Right lobe of liver (tissue), 6 donors: ENCODE results near the gene C6orf132. TPM values are rescaled to one million over a fixed set of nuclear protein-coding genes. Genes with fewer than 3 reads are reported as not detected.

Experiments used
- ATAC-seq, 4 donors: fragments of 200-7000 bp; cut with Tn5 transposase; one replicate each; pipeline ENCODE4 v1.9.1; 2020; ENCODE audit warnings: mild to moderate bottlenecking in 4 of 4, moderate library complexity in 4 of 4
- DNase-seq, 3 donors: peaks; one replicate each; pipeline ENCODE4 v3.0.0-alpha.2; 2020
- H3K27ac ChIP-seq, 3 donors: fragments of 200-600 bp; one replicate each; pipeline ENCODE4 v1.8.0; 2022
- H3K27me3 ChIP-seq, 2 donors: fragments of 200-600 bp; one replicate each; pipeline ENCODE4 v1.8.0; 2022
- H3K36me3 ChIP-seq, 4 donors: fragments of 200-600 bp; sonication (generic) in 1 of 4; one replicate each; pipeline versions ENCODE4 v1.5.1 to v1.8.0; 2017 to 2022; ENCODE audit warnings: control low read depth in 1 of 4
- H3K4me1 ChIP-seq, 4 donors: fragments of 200-600 bp; sonication (generic) in 1 of 4; one replicate each; pipeline versions ENCODE4 v1.5.1 to v1.8.0; 2017 to 2022; ENCODE audit warnings: control low read depth in 1 of 4
- H3K4me3 ChIP-seq, 3 donors: fragments of 200-600 bp; one replicate each; pipeline ENCODE4 v1.8.0; 2022
- H3K9me3 ChIP-seq, 4 donors: fragments of 200-600 bp; sonication (generic) in 1 of 4; one replicate each; pipeline versions ENCODE4 v1.5.1 to v1.8.0; 2017 to 2022; ENCODE audit warnings: control low read depth in 1 of 4
- POLR2A ChIP-seq: fragments of 450-650 bp; IDR thresholded peaks from one replicate; pipeline ENCODE4 v1.6.1; 2017; ENCODE audit warnings: antibody characterized with exemption, mild to moderate bottlenecking
- WGBS: methylation state at CpG from one replicate; pipeline ENCODE4 v1.1.6; 2018; ENCODE audit warnings: low coverage, low lambda C conversion rate; ENCODE audit not compliant: insufficient coverage; ENCODE audit errors: missing lambda C conversion rate; 5-methylcytosine and 5-hydroxymethylcytosine counted together
- intact Hi-C, 2 donors: fragments of 100-400 bp; cut with DNase I; formaldehyde crosslinking; loops; one replicate each; pipeline versions ENCODE4 v1.11.2 to v1.14.1; 2022
- total RNA-seq, 6 experiments: library from RNA; depleted of rRNA in 2 of 6; stranded (reverse); fragments of >200 nt in 2 of 6; fragmentation: NEBNext Ultra II Directional in 3 of 6; extraction: Animal tissue kit (Norgen Biotek cat#: 25700) in 3 of 6; gene quantifications; one replicate each; pipeline versions ENCODE4 v1.1.0 to v1.2.4, GENCODE V29; 2016 to 2023
- TF ChIP-seq, protein P1 (sequence below), 4 donors: fragments of 200-600 bp in 3 of 4; fragments of 450-650 bp in 1 of 4; IDR thresholded peaks; one replicate each; pipeline versions ENCODE4 v1.5.1 to v1.8.0; 2016 to 2022; ENCODE audit warnings: antibody characterized with exemption in 4 of 4, mild to moderate bottlenecking in 2 of 4
- donor health status: DM: no; HTN: yes; CAD: no.
- donor health status: DM: no; HTN: no; CAD: no.
- donor health status: DM: no; HTN: no; CAD: no.
- donor health status: DM: no; HTN: yes; CAD: no.
- donor health status: DM: no; HTN: yes; CAD: no.

C6orf132 gene
- total RNA-seq, 6 experiments from 2014 or later: 0.07 to 0.74 (median 0.34) TPM

DNA sequence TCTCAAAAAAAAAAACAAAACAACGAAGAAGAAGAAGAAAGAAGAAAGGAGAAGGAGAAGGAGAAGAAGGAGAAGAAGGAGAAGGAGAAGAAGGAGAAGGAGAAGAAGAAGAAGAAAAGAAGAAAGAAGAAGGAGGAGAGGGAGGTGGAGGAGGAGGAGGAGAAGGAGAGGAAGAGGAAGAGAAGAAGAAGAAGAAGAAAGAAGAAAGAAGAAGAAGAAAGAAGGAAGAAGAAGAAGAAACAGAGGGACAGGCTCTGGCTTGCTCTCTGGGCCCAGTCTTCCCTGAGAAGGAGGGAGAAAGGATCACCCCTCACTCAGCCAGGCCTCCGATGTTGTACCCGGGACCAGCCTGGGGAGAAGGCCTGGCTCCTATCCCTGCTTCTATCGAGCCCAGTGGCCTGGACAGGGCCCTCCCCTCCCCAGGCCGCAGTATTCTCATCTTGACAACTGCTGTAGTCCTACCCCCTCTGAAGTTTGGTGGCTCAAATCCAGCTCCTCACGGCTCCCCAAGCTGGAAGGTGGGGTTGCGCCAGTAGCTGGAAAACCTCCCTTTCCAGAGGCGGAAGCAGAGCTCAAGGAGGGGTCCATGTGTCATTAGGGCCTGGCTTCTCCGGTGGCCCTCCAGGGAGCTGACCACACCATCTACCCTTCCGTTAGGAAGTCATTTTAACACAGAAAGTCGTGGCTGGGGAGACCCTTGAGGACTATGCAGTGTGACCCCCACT lies 18.9 kb downstream of the C6orf132 start:
- intact Hi-C loops: no loop called here
- DNase-seq (no peak), ATAC-seq (no peak)
- Histone ChIP-seq H3K27me3 (no peaks in the 10 kb centered on the region), H3K4me1 (peaks cover 0 to 6% (median 0%) of the 10 kb centered on the region in 4 donors), H3K27ac (no peak overlapping the region), H3K4me3 (no peak overlapping the region), H3K9me3 (no peaks in the 10 kb centered on the region), H3K36me3 (no peaks in the 10 kb centered on the region)
- TF ChIP-seq, protein P1, sequence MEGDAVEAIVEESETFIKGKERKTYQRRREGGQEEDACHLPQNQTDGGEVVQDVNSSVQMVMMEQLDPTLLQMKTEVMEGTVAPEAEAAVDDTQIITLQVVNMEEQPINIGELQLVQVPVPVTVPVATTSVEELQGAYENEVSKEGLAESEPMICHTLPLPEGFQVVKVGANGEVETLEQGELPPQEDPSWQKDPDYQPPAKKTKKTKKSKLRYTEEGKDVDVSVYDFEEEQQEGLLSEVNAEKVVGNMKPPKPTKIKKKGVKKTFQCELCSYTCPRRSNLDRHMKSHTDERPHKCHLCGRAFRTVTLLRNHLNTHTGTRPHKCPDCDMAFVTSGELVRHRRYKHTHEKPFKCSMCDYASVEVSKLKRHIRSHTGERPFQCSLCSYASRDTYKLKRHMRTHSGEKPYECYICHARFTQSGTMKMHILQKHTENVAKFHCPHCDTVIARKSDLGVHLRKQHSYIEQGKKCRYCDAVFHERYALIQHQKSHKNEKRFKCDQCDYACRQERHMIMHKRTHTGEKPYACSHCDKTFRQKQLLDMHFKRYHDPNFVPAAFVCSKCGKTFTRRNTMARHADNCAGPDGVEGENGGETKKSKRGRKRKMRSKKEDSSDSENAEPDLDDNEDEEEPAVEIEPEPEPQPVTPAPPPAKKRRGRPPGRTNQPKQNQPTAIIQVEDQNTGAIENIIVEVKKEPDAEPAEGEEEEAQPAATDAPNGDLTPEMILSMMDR (IDR thresholded peaks at IDR 0.05): no peak
- TF ChIP-seq POLR2A: no peak
- 71% methylated on average over 3 of the region's 11 CpGs for WGBS

DNA sequence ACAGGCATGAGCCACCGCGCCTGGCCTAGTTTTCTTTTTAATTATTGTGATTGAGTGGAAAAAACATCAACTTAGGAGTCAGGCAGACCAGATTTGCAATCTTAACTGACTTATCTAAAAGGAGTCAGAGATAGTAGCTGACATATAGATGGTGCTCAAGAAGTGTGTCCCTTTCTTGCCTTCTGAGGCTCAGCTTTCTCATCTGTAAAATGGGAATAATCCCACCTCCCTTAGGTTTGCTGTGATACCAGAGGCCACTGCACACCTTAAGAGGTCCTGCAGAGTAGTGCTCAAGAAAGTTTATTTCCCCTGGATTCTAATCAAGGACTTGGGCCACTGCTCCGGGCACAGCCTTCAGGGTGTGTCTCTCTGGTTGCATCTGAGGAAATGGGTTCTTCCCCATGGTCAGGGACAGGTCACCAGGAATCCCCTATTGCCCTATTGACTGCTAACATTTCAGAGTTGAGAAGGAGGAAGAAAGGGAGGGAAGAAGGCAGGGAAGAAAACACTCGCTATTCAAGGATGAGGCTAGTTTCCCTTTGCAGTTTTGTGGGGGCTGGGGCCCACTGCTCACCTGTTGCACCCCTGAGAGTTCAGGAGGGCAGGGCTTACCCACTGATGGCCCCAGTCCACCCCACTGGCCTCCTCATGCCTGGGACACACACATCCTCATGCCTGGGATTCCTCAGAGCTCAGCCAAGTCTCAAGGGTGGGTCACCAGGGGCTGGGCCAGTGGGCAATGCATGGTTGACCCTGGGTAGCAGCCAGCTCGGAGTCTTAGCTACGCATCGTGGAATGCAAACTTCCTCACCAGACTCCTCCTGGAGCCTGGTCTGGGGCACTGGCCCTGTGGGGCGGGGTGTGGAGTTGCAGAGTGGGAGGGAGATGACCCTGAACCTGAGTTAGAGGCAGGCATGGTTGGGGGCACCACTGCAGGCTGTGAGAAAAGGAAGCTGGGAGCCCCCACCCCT lies 21.2 kb downstream of the C6orf132 start:
- DNase-seq (no peak), ATAC-seq (no peak)
- WGBS: 57% methylated on average over 2 of the region's 8 CpGs
- Histone ChIP-seq H3K27me3 (no peaks in the 10 kb centered on the region), H3K36me3 (no peaks in the 10 kb centered on the region), H3K27ac (no peak overlapping the region), H3K4me3 (no peak overlapping the region), H3K9me3 (no peaks in the 10 kb centered on the region), H3K4me1 (peaks cover 0 to 22% (median 6%) of the 10 kb centered on the region in 4 donors)
- TF ChIP-seq POLR2A: no peak
- TF ChIP-seq, protein P1 (IDR thresholded peaks at IDR 0.05): no peak
- intact Hi-C loops: no loop called here

DNA sequence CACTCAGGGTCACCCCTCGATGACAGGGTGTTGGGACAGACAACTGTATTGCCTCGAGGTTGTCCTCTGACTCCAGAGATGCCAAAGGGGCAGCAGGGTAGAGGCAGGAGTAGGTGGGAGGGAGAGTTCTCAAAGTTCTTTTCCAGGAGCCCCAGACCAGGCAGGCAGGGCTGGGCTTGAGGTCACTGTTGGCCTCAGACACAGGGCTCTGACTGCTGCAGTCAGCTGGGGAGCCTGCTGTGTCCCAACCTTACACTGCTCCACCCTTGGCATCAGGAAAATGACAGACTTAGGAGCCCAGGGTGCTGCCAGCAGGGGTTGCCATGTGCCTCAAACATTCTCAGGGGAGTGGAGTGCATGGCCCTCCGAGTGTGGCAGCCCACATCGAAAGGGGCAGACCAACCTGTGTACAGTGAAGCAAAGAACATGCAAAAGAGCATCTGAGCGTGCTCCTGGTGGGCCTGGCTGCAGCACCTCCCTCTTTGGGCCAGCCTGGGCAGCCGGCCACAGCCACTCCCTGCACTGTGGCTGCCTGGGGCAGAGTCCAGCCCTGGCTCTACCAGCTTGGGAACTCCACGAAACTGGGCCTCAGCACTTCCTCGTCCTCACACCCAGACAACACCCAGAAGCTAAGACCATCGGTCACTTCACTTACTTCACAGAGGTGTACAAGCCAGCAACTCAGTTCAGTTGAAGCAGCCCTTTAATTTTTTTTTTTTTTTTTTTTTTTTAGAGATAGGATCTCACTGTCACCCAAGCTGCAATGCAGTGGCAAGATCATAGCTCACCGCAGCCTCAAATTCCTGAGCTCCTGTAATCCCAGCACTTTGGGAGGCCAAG lies 24.0 kb downstream of the C6orf132 start:
- DNase-seq: peak; percentile 85 to 91 (median 89)
- H3K27ac ChIP-seq: peak overlapping the region; percentile 34 to 69 (median 39)
- H3K27me3 ChIP-seq: no peaks in the 10 kb centered on the region
- H3K36me3 ChIP-seq: no peaks in the 10 kb centered on the region
- H3K4me3 ChIP-seq: no peak overlapping the region
- ATAC-seq: peak; percentile 87 to 95 (median 95)
- intact Hi-C loops: no loop called here
- no peaks in the 10 kb centered on the region for H3K9me3 ChIP-seq
- TF ChIP-seq, protein P1 (IDR thresholded peaks at IDR 0.05): no peak
- TF ChIP-seq POLR2A: no peak
- peaks cover 0 to 22% (median 6%) of the 10 kb centered on the region in 4 donors for H3K4me1 ChIP-seq
- 30% methylated on average over 5 of the region's 10 CpGs for WGBS

DNA sequence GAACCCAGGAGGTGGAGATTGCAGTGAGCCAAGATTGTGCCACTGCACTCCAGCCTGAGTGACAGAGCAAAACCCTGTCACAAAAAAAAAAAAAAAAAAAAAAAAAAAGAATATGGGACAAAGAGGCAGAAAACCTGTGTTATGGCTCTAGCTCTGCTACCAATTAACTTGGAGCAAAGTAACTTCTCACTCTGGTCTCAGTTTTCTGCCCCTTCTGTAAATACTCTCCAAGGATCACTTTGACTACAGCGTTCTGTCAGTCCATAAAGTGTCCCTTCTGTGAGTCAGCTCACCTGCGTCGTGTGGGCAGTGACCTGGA lies 24.6 kb downstream of the C6orf132 start:
- no peak for ATAC-seq
- no peak for DNase-seq
- no peaks in the 10 kb centered on the region for H3K36me3 ChIP-seq
- peaks cover 0 to 22% (median 6%) of the 10 kb centered on the region in 4 donors for H3K4me1 ChIP-seq
- H3K27ac ChIP-seq: peak overlapping the region; percentile 34 to 69 (median 39)
- 25% methylated on average over 3 of the region's 3 CpGs for WGBS
- no peak overlapping the region for H3K4me3 ChIP-seq
- H3K9me3 ChIP-seq: no peaks in the 10 kb centered on the region
- intact Hi-C loops: no loop called here
- no peaks in the 10 kb centered on the region for H3K27me3 ChIP-seq
- TF ChIP-seq, protein P1 (IDR thresholded peaks at IDR 0.05): no peak
- no peak for TF ChIP-seq POLR2A
